PC-3 (cell line): ENCODE measurements around the gene RND1.

ENCODE experiments used
- EZH2 ChIP-seq: fragments of 300-600 bp; sonication (generic); IDR thresholded peaks from one replicate; pipeline ENCODE4 v1.6.1; 2017; ENCODE audit warnings: antibody characterized with exemption, mild to moderate bottlenecking, low read length; ENCODE audit not compliant: unreplicated experiment
- EZH2phosphoT487 ChIP-seq: fragments of 300-600 bp; sonication (generic); IDR thresholded peaks from 2 replicates; pipeline ENCODE4 v1.6.1; 2018; ENCODE audit warnings: mild to moderate bottlenecking, antibody characterized with exemption, low read length, borderline replicate concordance
- TF ChIP-seq, protein P1 (sequence below): fragments of 300-600 bp; sonication (generic); conservative IDR thresholded peaks from 2 replicates; pipeline ENCODE4 v1.5.1; 2017; ENCODE audit warnings: antibody characterized with exemption, low read depth, mild to moderate bottlenecking, low read length

DNA sequence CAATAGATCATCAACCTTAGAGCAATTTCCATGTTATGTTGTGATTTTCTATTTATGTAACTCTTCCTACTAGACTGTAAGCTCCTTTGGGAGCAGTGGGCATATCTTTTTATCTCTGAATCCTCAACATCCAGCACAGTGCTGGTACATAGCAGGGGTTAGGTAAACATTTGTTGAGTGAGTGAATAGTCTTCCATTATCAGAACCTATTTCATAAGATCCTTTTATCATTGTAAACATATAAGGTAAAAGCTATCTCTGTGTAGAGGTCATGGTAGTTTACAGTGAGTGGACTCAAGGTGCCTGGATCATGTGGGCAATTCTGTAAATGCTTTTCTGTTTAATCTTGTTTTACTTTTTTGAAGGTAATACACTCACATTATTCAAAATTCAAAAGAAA, 44.5 kb upstream of the RND1 start:
- TF ChIP-seq, protein P1, sequence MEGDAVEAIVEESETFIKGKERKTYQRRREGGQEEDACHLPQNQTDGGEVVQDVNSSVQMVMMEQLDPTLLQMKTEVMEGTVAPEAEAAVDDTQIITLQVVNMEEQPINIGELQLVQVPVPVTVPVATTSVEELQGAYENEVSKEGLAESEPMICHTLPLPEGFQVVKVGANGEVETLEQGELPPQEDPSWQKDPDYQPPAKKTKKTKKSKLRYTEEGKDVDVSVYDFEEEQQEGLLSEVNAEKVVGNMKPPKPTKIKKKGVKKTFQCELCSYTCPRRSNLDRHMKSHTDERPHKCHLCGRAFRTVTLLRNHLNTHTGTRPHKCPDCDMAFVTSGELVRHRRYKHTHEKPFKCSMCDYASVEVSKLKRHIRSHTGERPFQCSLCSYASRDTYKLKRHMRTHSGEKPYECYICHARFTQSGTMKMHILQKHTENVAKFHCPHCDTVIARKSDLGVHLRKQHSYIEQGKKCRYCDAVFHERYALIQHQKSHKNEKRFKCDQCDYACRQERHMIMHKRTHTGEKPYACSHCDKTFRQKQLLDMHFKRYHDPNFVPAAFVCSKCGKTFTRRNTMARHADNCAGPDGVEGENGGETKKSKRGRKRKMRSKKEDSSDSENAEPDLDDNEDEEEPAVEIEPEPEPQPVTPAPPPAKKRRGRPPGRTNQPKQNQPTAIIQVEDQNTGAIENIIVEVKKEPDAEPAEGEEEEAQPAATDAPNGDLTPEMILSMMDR, result no peak
- TF ChIP-seq EZH2, result no peak
- TF ChIP-seq EZH2phosphoT487, result no peak
